AG04449 (cell line): ENCODE results near the gene DNAH17.
"Not testable (repeated sequence)": the region's sequence is repeated elsewhere in the genome, so short reads cannot be mapped to it uniquely, and the experiment has no call there.

Source experiments
- CTCF ChIA-PET: fragments of 350-600 bp; formaldehyde crosslinking; extraction: SDS; loops from one replicate; lab custom pipeline; 2021; ENCODE audit warnings: antibody characterized with exemption; lab: Yijun Ruan, JAX
- POLR2A ChIA-PET: fragments of 400-600, 350-600 bp; formaldehyde crosslinking; extraction: SDS; loops from one replicate; lab custom pipeline; 2020; ENCODE audit warnings: antibody characterized with exemption, inconsistent platforms; lab: Yijun Ruan, JAX
- DNase-seq: peaks from one replicate; pipeline ENCODE4 v3.0.0-alpha.2; 2010; ENCODE audit warnings: low read depth, low spot score
- H3K4me3 ChIP-seq: 2 replicates; pipeline ENCODE4 v1.5.1; 2011; ENCODE audit warnings: low read depth, mild to moderate bottlenecking, control low read depth, low read length
- CTCF ChIP-seq: IDR thresholded peaks from one replicate; pipeline ENCODE4 v1.5.1; 2011; ENCODE audit warnings: mild to moderate bottlenecking, moderate library complexity, low read length, control low read depth, inconsistent platforms; ENCODE audit not compliant: insufficient read depth; ENCODE audit errors: missing control alignments

The DNAH17 gene

GRCh38 chr17:78471635-78472034, 105.6 kb downstream of the DNAH17 start:
- CTCF ChIA-PET = interaction anchor here (1.1 kb wide), 1 partner anchor 236 kb away, joined by 3 read pairs; no protein-coding TSS in a partner anchor
- POLR2A ChIA-PET = no interaction called here
- DNase-seq = no peak
- H3K4me3 ChIP-seq = no peak overlapping the region
- TF ChIP-seq CTCF = no peak

- ChIA-PET CTCF (no interaction called here), POLR2A (no interaction called here)
- DNase-seq = no peak
- no peak overlapping the region for H3K4me3 ChIP-seq
- no peak for TF ChIP-seq CTCF
These were observed 107.8 kb downstream of the DNAH17 start for GRCh38 chr17:78469443-78469842.

- H3K4me3 ChIP-seq = no peak overlapping the region
- TF ChIP-seq CTCF = no peak
- ChIA-PET POLR2A (no interaction called here), CTCF (interaction anchor here (1.1 to 1.3 kb wide), 2 partner anchors 23 to 218 kb away, joined by 3 read pairs; no protein-coding TSS in a partner anchor)
- no peak for DNase-seq
These were observed 108.8 kb downstream of the DNAH17 start for GRCh38 chr17:78468366-78468765.

- CTCF ChIA-PET = interaction anchor here (0.6 to 1.3 kb wide), 3 partner anchors 21 to 216 kb away, joined by 3 read pairs; no protein-coding TSS in a partner anchor
- POLR2A ChIA-PET = no interaction called here
- no peak overlapping the region for H3K4me3 ChIP-seq
- no peak for DNase-seq
- no peak for TF ChIP-seq CTCF
These were observed 110.1 kb downstream of the DNAH17 start for GRCh38 chr17:78466786-78467715.

GRCh38 chr17:78466109-78466785, 110.9 kb downstream of the DNAH17 start:
- H3K4me3 ChIP-seq, CTCF ChIA-PET, POLR2A ChIA-PET, DNase-seq: not testable (repeated sequence)

GRCh38 chr17:78462148-78462547, 115.0 kb downstream of the DNAH17 start:
- CTCF ChIA-PET = no interaction called here
- H3K4me3 ChIP-seq = no peak overlapping the region
- DNase-seq = no peak
- POLR2A ChIA-PET = no interaction called here
- TF ChIP-seq CTCF = no peak
